ENCODE results near the gene PI16.

Gene PI16

GRCh38 chr6:36975231-36976006 lies 20.9 kb downstream of the PI16 start:
- DNase-seq (ENCODE audit: extremely low read depth, insufficient read length) = no peak
- no peak overlapping the region for H3K4me3 ChIP-seq (replicated peaks; ENCODE audit: low read depth, low read length)
- TF ChIP-seq CTCF (IDR thresholded peaks at IDR 0.05; ENCODE audit: insufficient read depth, low read length, poor library complexity, severe bottlenecking) = no peak
- peaks cover 62% of the 10 kb centered on the region for H3K36me3 ChIP-seq (ENCODE audit: control insufficient read depth, insufficient read depth, low read length)
- H3K27me3 ChIP-seq (replicated peaks; ENCODE audit: control insufficient read depth, insufficient read depth, low read length) = no peaks in the 10 kb centered on the region

- H3K27me3 ChIP-seq (replicated peaks; ENCODE audit: control insufficient read depth, insufficient read depth, low read length) = no peaks in the 10 kb centered on the region
- no peak for DNase-seq (ENCODE audit: extremely low read depth, insufficient read length)
- no peak overlapping the region for H3K4me3 ChIP-seq (replicated peaks; ENCODE audit: low read depth, low read length)
- no peak for TF ChIP-seq CTCF (IDR thresholded peaks at IDR 0.05; ENCODE audit: insufficient read depth, low read length, poor library complexity, severe bottlenecking)
- H3K36me3 ChIP-seq (ENCODE audit: control insufficient read depth, insufficient read depth, low read length) = peaks cover 59% of the 10 kb centered on the region
Observed at GRCh38 chr6:36976007-36976264, 21.4 kb downstream of the PI16 start.

- DNase-seq (ENCODE audit: extremely low read depth, insufficient read length) = no peak
- Histone ChIP-seq H3K36me3 (ENCODE audit: control insufficient read depth, insufficient read depth, low read length) (peaks cover 59% of the 10 kb centered on the region), H3K27me3 (replicated peaks; ENCODE audit: control insufficient read depth, insufficient read depth, low read length) (no peaks in the 10 kb centered on the region), H3K4me3 (replicated peaks; ENCODE audit: low read depth, low read length) (no peak overlapping the region)
- no peak for TF ChIP-seq CTCF (IDR thresholded peaks at IDR 0.05; ENCODE audit: insufficient read depth, low read length, poor library complexity, severe bottlenecking)
Observed at GRCh38 chr6:36976509-36976908, 22.0 kb downstream of the PI16 start.

GRCh38 chr6:36976931-36977330 lies 22.4 kb downstream of the PI16 start:
- TF ChIP-seq CTCF (IDR thresholded peaks at IDR 0.05; ENCODE audit: insufficient read depth, low read length, poor library complexity, severe bottlenecking) = no peak
- Histone ChIP-seq H3K4me3 (replicated peaks; ENCODE audit: low read depth, low read length) (no peak overlapping the region), H3K27me3 (replicated peaks; ENCODE audit: control insufficient read depth, insufficient read depth, low read length) (no peaks in the 10 kb centered on the region), H3K36me3 (ENCODE audit: control insufficient read depth, insufficient read depth, low read length) (peaks cover 56% of the 10 kb centered on the region)
- DNase-seq (ENCODE audit: extremely low read depth, insufficient read length) = no peak

GRCh38 chr6:36977470-36977941 lies 23.0 kb downstream of the PI16 start:
- Histone ChIP-seq H3K36me3 (ENCODE audit: control insufficient read depth, insufficient read depth, low read length) (peaks cover 51% of the 10 kb centered on the region), H3K4me3 (replicated peaks; ENCODE audit: low read depth, low read length) (no peak overlapping the region), H3K27me3 (replicated peaks; ENCODE audit: control insufficient read depth, insufficient read depth, low read length) (no peaks in the 10 kb centered on the region)
- DNase-seq (ENCODE audit: extremely low read depth, insufficient read length) = peak; percentile 51
- TF ChIP-seq CTCF (IDR thresholded peaks at IDR 0.05; ENCODE audit: insufficient read depth, low read length, poor library complexity, severe bottlenecking) = peak; percentile 73

Measured in GM06990 (cell line).